NCI-H1930 (cell line): Measurements from ENCODE around the gene KDR.

ENCODE experiments used
- DNase-seq, 2 experiments: peaks; one replicate each; lab custom pipeline; 2025; lab: John Stamatoyannopoulos, UW

The KDR gene

DNA sequence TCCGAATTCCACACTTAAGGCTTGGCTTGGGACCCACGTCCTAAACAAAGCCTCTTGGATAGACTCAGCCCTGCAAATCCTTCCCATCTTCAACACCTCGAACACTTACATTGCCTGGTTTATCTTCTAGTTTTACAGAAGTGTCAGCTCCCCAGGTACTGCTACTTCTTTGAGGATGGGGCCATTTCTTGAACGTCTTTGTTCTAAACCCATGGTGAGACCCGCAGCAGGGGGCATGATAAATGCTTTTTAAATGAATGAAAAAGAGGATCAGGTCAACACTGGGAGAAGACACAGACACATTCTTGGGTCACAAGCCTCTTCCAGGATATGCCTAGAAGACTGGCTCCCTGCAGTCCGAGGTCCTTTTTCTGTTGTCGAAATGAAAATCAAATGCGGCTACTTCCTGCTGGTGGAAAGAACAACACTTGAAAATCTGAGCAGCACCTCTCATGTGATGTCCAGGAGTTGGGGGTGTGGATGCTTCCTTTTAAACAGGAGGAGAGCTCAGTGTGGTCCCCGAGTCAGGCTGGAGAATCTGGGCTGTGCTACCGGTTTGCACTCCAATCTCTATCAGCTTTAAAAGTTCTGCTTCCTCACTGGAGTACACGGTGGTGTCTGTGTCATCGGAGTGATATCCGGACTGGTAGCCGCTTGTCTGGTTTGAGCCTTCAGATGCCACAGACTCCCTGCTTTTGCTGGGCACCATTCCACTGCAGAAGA, 45.8 kb downstream of the KDR start:
- DNase-seq: no peak

DNA sequence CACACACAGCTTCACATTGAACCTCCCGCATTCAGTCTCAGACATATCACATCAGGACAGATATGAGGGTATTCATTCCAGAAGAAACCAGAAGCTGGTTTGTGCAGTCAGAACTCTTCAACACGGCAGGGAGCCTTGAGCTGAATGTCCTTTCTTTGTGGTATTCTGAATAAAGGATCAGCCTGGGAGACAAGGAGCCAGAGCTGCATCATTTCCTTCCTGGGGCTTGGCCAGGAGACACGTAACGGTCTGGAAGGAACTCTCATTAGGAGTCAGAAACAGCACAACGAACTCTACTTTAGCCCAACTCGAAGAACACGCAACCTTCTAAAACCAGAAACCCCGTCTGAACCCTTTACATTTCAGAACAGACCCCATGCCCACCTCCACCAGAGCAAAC, 46.4 kb downstream of the KDR start:
- DNase-seq: no peak

DNA sequence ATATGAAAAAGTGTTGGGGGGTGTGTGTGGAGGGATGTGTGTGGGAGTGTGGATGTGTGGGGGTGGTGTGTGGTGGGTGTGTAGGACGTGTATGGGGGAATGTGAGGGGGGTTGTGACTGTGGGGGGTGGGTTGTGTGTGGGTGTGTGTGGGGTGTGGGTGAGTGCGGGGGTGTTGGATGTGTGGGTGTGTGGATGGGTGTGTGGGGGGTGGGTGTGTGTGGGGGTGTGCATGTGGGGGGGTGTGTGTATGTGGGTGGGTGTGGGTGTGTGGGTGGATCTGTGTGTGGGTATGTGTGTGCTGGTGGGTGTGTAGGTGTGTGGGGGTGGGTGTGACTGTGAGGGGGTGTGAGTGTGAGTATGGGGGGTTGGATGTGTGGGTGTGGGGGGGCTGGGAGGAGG, 47.8 kb downstream of the KDR start:
- no peak for DNase-seq

DNA sequence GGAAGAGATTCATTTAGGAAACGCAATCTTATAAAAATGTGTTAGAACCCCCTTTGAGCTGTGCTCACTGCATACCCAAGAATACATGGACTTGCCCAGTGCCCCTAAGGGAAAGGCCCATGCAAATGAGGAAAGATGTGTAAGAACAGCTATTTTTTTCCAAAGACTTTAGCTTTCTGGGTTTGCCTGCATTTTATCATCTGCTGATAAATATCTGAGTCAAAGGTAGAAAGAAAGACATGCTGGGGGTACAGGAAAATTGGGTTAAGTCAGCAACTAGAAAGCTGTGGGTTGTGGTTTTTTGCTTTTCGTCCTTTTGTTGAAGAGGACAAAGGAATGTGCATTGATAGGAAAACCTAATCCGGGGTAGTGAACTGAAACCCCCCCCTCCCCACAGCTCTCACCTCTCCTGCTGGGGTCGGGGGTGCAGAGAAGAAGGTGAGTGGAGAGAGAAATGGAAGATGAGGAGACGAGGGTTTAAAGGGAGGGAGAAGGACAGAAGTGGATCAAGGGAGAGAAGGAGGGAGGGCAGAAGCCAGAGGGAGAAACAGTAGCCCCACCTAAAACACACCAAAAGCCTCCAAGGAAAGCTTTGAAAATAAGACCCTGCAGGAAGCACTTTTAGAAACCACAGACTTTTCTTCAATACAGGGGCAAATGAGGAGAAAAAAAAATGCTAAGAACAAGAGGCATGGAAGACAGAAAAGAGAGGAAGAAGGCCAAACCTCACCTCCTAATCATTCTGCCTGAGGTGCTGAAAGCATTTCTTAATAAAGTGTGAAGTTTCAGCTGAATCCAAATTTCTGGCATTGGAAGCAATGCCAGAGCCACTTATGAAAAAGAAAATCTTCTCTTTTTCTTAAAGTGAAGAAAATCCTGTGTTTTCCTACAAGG, 49.3 kb downstream of the KDR start:
- DNase-seq: no peak

DNA sequence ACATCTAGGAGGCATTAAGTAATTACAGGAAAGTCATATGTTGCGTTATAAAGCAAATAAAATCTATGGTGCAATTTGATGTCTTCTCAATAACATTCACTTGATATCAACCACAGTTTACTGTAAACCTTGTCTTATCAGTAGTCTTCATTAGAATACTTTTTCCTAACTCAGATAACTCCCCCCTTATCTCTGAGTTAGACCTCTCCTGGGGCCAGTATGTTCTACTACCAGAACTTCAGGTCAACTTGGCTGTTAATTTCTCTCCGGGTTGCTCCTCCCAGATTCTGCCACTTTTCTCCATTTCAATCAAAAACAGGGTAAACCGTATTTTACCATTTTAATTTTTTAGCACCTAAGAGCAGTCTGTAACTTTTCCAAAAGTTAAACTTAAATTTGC, 50.0 kb downstream of the KDR start:
- no peak for DNase-seq

DNA sequence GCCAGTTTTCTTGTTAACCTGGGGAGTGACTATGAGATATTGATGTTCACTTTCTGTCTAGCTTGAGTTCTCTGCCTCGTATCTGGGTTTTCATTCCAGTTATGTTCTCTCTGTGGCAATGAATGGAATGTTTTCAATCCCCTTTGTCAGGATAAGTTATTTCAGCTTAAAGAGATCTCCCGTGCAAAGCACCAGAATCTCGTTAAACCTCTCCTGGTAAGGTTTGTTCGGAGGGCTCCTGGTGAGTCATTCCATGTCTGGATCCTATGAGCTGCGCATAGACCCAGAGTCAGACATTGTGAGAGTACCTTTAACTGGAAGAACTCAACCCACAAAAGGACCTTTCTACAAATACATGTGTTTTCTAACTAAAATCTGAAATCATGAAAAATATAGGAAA, 51.0 kb downstream of the KDR start:
- DNase-seq: no peak

DNA sequence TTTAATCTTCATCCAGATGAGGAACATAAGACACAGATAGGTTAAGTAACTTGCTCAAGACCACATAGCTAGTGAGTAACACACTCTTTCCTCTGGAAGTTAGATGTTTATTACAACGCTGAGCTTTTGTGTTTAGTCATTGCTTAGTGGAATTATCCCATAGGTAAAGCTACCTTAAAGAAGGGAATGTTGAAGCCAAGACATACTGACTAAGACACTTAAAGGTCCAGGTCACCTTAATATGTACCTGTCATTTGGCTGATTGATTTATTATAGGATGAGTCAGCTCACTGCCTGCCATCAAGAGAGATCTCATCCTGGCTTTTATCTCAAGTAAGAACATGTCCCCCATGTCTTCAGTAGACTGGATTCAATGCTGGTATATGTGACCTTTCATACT, 53.4 kb downstream of the KDR start:
- no peak for DNase-seq

DNA sequence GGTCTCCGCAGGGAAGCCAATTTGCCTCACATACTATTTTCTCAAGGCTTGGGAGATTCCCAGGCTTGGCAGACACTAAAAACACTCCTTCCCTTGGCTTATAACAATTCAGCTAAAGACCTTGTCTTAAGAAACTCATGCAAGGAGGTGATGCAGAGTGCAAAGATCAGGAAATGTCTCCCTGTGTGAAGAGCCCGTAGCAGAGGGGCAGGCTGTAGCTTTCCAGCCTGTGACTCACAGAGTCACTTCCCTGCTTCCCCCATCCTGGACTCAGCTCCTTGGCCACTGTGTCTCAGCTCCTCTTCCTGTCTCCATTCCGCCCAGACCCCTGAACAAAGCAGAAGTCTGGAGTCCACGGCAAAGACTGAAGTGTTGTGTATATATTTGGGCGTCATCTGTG, 56.1 kb downstream of the KDR start:
- no peak for DNase-seq

DNA sequence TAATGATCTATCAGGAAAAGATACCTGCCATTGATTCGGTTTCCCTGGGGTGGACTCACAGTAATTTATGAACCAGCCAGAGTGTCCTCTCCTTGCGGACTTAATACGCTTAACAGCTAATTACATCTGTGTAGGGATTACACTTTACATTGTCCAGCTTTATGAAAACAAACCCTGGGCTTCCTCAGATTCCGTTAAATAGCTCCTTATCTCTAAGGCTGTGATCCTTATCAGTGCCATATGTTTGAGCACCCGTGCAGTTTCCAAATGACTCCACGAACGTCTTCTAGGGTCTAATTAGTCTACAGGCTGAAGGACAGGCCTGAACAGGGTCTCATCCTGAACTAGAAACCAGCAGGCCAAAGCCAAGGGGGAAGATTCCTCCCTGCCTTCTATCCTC, 56.9 kb downstream of the KDR start:
- no peak for DNase-seq

DNA sequence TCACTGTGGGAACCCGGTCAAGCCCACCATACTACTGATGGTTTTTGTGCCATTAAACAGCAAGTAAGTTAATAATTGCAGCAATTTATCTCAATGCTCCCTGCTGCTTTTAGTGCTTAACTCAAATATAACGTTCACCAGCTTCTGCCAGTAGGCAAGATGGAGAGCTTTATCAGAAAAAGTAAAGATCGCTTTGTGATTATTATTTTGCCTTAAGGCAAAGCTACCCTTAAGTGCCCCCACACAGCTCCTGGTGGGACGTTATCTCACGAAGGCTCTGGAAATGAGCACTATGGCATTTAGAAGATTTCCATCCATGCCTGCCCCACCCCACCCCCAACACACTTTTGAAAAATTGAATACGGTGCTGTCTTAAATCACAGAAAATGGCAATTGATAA, 59.4 kb downstream of the KDR start:
- no peak for DNase-seq

DNA sequence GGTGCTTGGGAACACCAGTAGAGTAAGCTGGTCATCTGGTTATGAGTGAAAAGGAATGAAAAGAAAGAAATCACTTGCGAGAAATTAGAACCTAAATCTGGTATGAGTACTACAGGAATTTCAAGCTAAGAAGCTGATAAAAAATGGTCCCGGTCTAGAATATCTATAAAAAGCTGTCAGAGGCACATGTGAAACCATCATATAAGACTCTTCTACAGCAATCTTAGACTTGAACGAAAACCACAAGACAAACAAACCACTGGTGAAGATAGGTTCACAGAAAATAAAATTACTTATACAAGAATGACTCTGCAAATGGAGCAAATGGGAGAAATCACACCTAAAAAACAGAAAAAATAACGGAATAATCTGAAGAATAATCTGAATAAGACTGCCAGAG, 69.9 kb downstream of the KDR start:
- no peak for DNase-seq

DNA sequence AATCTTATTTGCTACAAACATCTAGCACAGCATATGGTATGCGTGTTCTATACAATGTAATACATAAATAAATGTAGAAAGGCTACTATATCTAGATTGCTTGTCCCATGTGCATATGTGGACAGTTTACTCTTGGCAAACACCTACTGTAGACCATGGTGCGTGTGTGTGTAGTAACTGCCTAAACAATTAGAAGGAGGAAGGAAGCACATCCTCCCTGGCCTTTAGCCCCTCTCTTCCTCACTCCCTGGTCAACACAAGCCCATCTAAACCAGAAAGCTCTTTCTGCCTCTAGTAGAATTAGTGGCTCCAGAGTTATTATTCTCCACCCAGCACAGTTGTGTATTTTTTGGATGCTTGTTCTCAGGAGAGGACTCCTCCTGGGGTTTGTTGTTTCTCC, 73.9 kb downstream of the KDR start:
- no peak for DNase-seq

DNA sequence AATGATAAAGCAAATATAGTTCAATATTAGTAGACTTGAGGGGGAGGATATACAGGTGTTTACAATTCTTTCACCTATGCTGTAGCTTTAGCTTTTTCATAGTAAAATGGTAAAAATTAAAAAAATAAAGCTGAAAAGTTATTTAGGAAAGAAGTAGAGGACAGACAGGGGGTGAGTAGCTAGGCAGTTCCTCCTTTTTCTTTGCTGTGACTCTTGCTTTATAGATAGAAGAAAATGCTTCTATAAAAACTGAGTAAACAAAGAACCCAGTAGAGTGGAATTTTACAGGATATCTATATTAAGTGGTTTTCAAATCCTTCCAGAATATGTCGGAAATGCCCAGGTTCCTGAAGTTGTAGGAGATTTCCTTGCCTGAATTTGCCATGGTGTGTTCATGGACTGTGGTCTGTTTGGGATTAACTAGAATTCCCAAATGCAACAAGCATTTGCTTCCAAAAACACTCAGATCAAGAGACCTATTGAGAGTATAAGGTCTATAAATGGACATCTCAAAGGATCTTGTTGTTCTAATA, 74.9 kb downstream of the KDR start:
- DNase-seq: no peak

DNA sequence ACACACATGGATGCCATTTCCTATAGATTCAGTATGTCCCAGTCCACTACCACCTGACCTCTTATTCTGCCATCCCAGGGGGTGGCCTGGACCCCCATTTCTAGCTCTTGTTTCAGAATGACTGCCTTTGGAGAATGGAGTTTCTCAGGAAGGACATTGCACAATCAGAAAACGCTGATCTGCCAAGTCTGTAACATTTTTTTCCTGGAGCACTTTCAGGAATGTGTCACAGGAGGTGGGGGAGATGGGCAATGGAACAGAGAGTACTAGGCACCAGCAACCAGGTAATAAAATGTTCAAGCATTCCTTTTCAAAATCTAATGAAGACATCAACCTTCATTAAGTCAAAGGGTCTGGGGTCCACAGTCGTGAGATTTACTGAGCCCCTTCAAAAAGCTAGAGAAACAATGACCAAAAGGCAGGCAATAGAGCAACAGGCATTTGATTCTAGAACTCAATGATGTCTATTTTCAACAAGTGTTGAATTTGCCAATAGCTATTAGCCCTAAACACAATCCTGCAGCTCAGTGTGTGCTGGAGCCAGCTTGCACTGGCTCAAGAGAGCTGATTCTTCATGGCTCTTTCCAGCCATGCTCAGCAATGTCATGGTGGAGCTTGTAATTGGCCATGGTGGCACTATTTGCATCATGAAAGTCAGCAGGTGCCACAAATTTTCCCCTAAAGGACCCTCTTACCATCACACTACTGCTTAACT, 87.1 kb downstream of the KDR start:
- no peak for DNase-seq

DNA sequence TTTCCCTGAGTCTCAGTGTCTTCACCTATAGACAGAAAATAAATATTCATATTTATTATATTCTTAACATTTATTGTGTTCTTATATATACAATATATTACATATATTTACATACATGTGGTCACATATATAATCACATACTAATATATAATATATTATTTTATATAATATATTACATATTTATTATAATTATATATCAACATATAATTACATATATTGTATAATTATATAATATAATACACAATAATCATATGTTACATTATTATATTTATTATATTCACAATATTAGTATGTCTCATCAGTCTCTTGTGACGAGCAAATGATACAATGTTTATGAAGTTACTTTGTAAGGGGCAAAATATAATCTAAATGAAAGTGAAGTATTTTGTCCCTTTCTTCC, 87.7 kb downstream of the KDR start:
- DNase-seq: no peak

DNA sequence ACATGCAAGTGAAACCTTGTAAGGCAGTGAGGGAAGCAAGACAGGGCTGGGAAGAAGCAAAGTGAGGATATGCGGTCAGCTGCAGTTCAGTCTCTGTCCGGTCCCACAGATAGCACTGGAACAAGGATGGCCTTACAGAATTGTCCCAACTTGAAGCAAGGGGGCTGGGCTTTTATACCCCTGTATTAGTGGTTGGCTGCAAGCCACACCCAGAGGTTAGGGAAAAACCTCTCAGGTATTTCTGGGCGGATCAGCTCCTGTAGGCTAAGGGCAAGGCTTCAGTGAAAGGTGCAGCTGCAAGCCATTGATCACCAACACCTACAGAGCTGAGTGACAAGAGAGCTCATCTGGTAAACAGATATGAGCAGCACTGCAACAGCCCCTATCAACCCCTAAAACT, 89.0 kb downstream of the KDR start:
- no peak for DNase-seq

DNA sequence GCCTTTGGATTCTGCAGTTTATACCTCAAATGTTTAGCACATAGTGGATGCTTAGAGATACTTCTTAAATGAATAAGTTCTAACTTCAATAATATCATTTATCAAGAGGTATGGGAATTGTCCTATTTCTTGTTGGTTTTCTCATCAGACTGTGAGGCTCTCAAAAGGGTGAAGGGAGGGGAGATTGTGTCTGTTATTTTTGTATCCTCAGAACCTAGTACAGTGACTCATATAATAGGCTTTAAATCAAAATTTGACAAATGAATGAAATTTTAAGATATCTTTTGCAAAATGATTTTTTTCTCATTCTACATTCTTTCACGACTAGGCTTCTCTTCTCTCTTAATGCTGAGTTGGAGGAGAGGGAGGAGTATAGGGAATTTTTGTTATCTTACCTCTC, 89.5 kb downstream of the KDR start:
- DNase-seq: no peak

DNA sequence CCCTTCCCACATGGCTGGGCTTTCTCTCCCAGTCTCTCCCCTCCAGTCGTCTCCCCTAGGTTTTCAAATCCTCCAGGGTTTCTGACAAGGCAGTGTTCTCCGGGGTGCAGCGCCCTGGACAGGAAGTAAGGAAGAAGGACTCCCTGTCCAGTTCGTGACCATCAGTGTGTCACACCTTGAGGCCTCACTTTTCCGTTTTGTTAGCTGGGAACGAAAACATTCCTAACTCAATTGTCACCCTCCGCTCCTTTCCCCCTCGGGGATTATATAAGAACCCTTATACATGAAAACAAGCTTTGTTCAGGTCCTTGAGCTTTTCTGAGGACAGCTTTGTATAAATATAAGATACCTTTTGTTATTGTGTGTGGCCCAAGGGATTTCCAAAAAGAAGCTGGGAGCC, 92.1 kb downstream of the KDR start:
- no peak for DNase-seq

DNA sequence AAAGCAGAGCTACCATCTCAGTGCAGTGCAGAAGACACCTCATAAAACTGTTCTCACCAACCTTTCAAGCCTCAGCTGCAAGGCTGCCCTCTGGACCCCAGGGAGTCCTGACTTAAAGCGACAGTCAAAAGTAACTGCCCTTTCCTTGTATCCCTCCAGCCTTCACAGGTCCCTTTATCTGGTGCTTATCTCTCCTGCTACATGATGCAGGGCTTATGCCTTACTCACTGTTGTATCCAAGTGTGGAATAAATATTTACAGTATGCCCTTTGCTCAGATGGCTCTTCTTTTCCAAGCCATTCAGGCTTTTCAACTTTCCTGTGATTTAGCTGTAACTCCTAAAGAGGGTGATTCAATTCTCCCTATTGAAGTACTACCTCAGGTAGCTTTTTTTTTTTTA, 92.6 kb downstream of the KDR start:
- DNase-seq: no peak

DNA sequence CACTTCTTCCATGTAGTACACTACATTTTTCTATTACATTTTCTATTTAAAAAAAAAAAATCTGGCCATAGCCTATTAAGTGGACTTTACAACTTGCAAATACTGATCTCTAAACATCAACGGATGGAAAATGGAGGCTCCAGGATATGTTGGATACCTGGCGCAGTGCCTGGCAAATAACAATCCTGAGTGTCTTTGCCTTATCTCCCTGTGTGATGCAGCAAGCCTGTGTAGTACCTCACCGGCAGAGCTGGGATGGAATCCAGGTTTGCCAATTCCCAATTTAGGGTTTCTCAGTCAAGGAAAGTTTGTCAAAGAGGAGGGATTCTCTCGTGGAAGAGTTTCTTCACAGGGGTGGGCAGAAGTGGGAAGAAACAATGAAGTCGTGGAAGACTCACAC, 93.2 kb downstream of the KDR start:
- no peak for DNase-seq

DNA sequence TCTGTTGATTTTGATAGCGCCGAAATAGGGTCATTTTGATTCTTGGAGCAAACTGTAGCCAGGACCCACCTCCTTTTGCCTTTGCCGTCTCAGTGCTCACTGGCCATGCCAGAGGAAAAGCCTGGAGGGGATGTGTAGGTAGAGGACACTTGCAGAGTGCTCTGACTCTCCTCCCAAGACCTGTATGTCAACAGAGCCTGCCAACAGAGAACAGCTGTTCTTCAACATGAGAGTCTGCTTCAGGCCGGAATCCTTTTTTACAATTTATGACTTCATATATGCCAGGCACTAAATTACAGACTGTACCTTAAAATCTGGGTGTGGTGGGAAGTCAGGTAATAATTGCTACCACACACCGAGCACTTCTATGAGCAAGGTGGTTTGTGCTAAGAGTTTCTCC, 94.2 kb downstream of the KDR start:
- DNase-seq: no peak

DNA sequence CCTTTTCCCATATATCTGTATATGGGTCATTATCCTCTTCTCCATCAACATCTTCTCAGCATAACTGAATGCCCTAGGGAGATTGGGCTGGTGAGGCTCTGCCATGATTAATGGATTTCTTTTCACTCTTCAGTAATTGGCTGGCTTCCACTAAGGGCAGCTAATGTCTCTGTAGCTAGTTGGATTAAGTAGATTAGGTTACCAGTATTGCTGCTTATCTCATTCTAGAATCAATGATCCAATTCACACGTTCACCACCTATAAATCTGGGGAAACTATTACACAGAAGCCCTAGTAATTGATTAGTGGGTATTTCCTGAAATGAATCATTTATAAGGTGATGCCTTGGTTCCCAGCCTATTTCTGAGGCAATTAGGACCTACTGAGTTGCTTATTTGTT, 94.8 kb downstream of the KDR start:
- DNase-seq: no peak
